PC-3 (cell line): ENCODE measurements around the gene KIT. TPM values are rescaled to one million over a fixed set of nuclear protein-coding genes. Genes with fewer than 3 reads are reported as not detected.

Experiments used
- ATAC-seq: fragments of 200-7000 bp; cut with Tn5 transposase; 2 replicates; pipeline ENCODE4 v1.9.1; 2020; ENCODE audit warnings: mild to moderate bottlenecking, moderate library complexity
- BruUV-seq: library from RNA; stranded (reverse); fragments of 400-500 nt; replicated peaks from 2 replicates; lab custom pipeline; 2021; lab: Mats Ljungman, UMichigan
- CTCF ChIA-PET: fragments of 300-600 bp; sonication (Branson Sonifier 250); formaldehyde crosslinking; loops from one replicate; lab custom pipeline; 2022; ENCODE audit warnings: antibody characterized with exemption; lab: Charles Lee
- POLR2A ChIA-PET: fragments of 300-600 bp; sonication (Branson Sonifier 250); formaldehyde crosslinking; loops from one replicate; lab custom pipeline; 2022; ENCODE audit warnings: antibody characterized with exemption; ENCODE audit not compliant: unreplicated experiment; lab: Charles Lee
- DNase-seq: peaks from one replicate; pipeline ENCODE4 v3.0.0-alpha.2; 2015
- H2AFZ ChIP-seq: fragments of 300-600 bp; sonication (generic); 2 replicates; pipeline ENCODE4 v1.6.0; 2016; ENCODE audit warnings: antibody characterized with exemption, low read length
- H3F3A ChIP-seq: fragments of 300-600 bp; sonication (generic); one replicate; pipeline ENCODE4 v1.6.0; 2017; ENCODE audit warnings: antibody characterized with exemption, low read length, control low read depth, mild to moderate bottlenecking; ENCODE audit not compliant: unreplicated experiment
- H3K27ac ChIP-seq: fragments of 300-600 bp; sonication (generic); 2 replicates; pipeline ENCODE4 v1.5.1; 2016; ENCODE audit warnings: mild to moderate bottlenecking, low read length
- H3K27me3 ChIP-seq: fragments of 300-600 bp; sonication (generic); 2 replicates; pipeline ENCODE4 v1.6.1; 2016; ENCODE audit warnings: low read length, mixed read lengths
- H3K36me3 ChIP-seq: fragments of 300-600 bp; sonication (generic); 2 replicates; pipeline ENCODE4 v1.6.1; 2016; ENCODE audit warnings: low read depth, mixed run types, low read length, mixed read lengths
- H3K4me1 ChIP-seq: fragments of 300-600 bp; sonication (generic); 2 replicates; pipeline ENCODE4 v1.5.1; 2016; ENCODE audit warnings: low read length; ENCODE audit not compliant: insufficient read depth
- H3K4me2 ChIP-seq: fragments of 300-600 bp; sonication (generic); 2 replicates; pipeline ENCODE4 v1.6.0; 2016; ENCODE audit warnings: low read length
- H3K4me3 ChIP-seq: fragments of 300-600 bp; sonication (generic); 2 replicates; pipeline ENCODE4 v1.5.1; 2016; ENCODE audit warnings: mild to moderate bottlenecking, low read length, mixed read lengths
- H3K79me2 ChIP-seq: fragments of 300-600 bp; sonication (generic); 2 replicates; pipeline ENCODE4 v1.6.1; 2017; ENCODE audit warnings: low read length, mixed read lengths
- H3K9ac ChIP-seq: fragments of 300-600 bp; sonication (generic); 2 replicates; pipeline ENCODE4 v1.6.0; 2016; ENCODE audit warnings: mild to moderate bottlenecking, low read length
- H3K9me2 ChIP-seq: fragments of 300-600 bp; sonication (generic); replicated peaks from 2 replicates; pipeline ENCODE4 v1.6.1; 2016; ENCODE audit warnings: mixed run types, low read length, mixed read lengths
- H3K9me3 ChIP-seq: fragments of 300-600 bp; sonication (generic); 2 replicates; pipeline ENCODE4 v1.6.1; 2016; ENCODE audit warnings: low read length, mixed read lengths
- H4K20me1 ChIP-seq: fragments of 300-600 bp; sonication (generic); 2 replicates; pipeline ENCODE4 v1.6.1; 2016; ENCODE audit warnings: low read length, mixed read lengths
- EZH2 ChIP-seq: fragments of 300-600 bp; sonication (generic); IDR thresholded peaks from one replicate; pipeline ENCODE4 v1.6.1; 2017; ENCODE audit warnings: antibody characterized with exemption, mild to moderate bottlenecking, low read length; ENCODE audit not compliant: unreplicated experiment
- EZH2phosphoT487 ChIP-seq: fragments of 300-600 bp; sonication (generic); IDR thresholded peaks from 2 replicates; pipeline ENCODE4 v1.6.1; 2018; ENCODE audit warnings: mild to moderate bottlenecking, antibody characterized with exemption, low read length, borderline replicate concordance
- intact Hi-C: fragments of 100-400 bp; cut with micrococcal nuclease; formaldehyde crosslinking; loops from 2 replicates; pipeline ENCODE4 v1.9.0; 2023
- total RNA-seq: library from RNA; depleted of rRNA; stranded (reverse); fragments of >200 nt; gene quantifications from 2 replicates; pipeline ENCODE4 v1.2.3, GENCODE V29; 2014
- TF ChIP-seq, protein P1 (sequence below): fragments of 300-600 bp; sonication (generic); conservative IDR thresholded peaks from 2 replicates; pipeline ENCODE4 v1.5.1; 2017; ENCODE audit warnings: antibody characterized with exemption, low read depth, mild to moderate bottlenecking, low read length

KIT gene
- total RNA-seq, 1 experiment from 2014 or later, result not detected

DNA sequence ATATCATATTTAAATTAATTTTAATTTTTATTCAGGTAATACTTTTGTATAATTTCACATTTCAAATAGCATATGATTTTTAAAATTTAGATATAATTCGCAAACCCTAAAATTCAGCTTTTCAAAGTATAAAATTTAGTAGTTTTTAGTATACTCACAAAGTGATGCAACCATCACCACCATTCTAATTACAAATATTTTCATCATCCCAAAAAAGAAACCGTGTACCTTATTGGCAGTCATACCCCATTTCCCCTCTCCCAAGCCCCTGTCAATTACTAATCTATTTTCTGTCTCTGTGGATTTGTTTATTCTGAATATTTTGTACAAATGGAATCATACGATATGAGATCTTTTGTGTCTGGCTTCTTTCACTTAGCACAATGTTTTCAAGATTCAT, 37.0 kb upstream of the KIT start:
- peaks cover 26% of the 10 kb centered on the region for H3K27me3 ChIP-seq
- POLR2A ChIA-PET, result no interaction called here
- CTCF ChIA-PET, result no interaction called here
- H4K20me1 ChIP-seq, result no peaks in the 10 kb centered on the region
- H3K9me3 ChIP-seq, result no peaks in the 10 kb centered on the region
- H3K4me3 ChIP-seq, result no peak overlapping the region
- no peaks in the 10 kb centered on the region for H3F3A ChIP-seq
- ATAC-seq, result no peak
- TF ChIP-seq, protein P1, sequence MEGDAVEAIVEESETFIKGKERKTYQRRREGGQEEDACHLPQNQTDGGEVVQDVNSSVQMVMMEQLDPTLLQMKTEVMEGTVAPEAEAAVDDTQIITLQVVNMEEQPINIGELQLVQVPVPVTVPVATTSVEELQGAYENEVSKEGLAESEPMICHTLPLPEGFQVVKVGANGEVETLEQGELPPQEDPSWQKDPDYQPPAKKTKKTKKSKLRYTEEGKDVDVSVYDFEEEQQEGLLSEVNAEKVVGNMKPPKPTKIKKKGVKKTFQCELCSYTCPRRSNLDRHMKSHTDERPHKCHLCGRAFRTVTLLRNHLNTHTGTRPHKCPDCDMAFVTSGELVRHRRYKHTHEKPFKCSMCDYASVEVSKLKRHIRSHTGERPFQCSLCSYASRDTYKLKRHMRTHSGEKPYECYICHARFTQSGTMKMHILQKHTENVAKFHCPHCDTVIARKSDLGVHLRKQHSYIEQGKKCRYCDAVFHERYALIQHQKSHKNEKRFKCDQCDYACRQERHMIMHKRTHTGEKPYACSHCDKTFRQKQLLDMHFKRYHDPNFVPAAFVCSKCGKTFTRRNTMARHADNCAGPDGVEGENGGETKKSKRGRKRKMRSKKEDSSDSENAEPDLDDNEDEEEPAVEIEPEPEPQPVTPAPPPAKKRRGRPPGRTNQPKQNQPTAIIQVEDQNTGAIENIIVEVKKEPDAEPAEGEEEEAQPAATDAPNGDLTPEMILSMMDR, result no peak
- no peak for TF ChIP-seq EZH2
- TF ChIP-seq EZH2phosphoT487, result no peak
- H3K4me2 ChIP-seq, result no peak overlapping the region
- H2AFZ ChIP-seq, result no peak overlapping the region
- no peaks in the 10 kb centered on the region for H3K79me2 ChIP-seq
- no peaks in the 10 kb centered on the region for H3K9me2 ChIP-seq
- DNase-seq, result no peak
- BruUV-seq, result no TSS peak
- no peaks in the 10 kb centered on the region for H3K4me1 ChIP-seq
- H3K9ac ChIP-seq, result no peak overlapping the region
- H3K36me3 ChIP-seq, result no peaks in the 10 kb centered on the region
- H3K27ac ChIP-seq, result no peak overlapping the region
- intact Hi-C loops, result no loop called here

DNA sequence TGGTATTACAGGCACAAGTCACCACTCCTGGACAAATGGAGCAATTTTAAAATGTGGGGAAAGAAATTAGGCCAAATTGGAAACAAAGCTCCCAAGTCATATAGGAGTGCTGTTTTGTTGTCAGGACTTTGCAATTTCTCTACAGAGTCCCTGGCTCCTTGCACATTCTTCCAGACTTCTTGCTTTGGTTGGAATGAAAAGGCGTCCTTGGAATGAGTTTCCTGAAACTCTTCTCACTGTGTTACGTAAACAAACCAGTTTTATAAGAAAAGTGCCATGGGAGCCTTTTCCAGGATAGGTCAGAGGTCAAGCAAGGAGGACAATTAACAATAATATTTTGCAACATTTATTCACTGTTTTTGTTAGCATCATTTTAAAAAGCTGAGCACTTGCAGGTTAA, 32.4 kb upstream of the KIT start:
- no peak for ATAC-seq
- DNase-seq, result no peak
- no peaks in the 10 kb centered on the region for H3F3A ChIP-seq
- no peaks in the 10 kb centered on the region for H3K4me1 ChIP-seq
- TF ChIP-seq, protein P1, result no peak
- TF ChIP-seq EZH2phosphoT487 (no peak), EZH2 (no peak)
- intact Hi-C loops, result no loop called here
- ChIA-PET POLR2A (no interaction called here), CTCF (no interaction called here)
- BruUV-seq, result no TSS peak
- no peak overlapping the region for H3K9ac ChIP-seq
- no peaks in the 10 kb centered on the region for H3K9me2 ChIP-seq
- no peak overlapping the region for H3K4me2 ChIP-seq
- H3K9me3 ChIP-seq, result no peaks in the 10 kb centered on the region
- no peak overlapping the region for H2AFZ ChIP-seq
- H3K36me3 ChIP-seq, result no peaks in the 10 kb centered on the region
- H4K20me1 ChIP-seq, result no peaks in the 10 kb centered on the region
- H3K27me3 ChIP-seq, result peaks cover 65% of the 10 kb centered on the region
- no peak overlapping the region for H3K27ac ChIP-seq
- H3K4me3 ChIP-seq, result no peak overlapping the region
- no peaks in the 10 kb centered on the region for H3K79me2 ChIP-seq

DNA sequence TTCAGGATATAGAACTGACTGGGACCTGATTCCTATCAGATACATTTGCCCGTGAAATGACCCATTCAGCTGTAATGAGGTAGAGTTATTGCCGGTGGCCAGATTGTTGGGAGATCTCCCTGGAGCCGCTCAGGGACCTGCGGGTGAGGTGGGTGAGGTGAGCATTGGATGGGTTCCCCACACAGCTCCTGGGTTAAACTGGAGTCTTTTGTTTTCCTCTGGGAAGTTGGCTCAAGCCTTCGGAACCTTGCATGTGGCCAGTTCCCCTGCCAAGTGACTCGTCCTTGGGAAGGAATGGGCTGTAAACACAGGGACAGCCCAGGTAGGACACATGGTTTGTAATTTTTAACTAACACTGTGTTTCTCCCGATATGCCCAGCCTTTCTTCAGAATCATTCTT, 31.6 kb upstream of the KIT start:
- ATAC-seq, result no peak

More for the DNA sequence above, 31.6 kb upstream of the KIT start:
- Histone ChIP-seq H3K4me2 (no peak overlapping the region), H3F3A (no peaks in the 10 kb centered on the region), H3K27me3 (peaks cover 72% of the 10 kb centered on the region), H2AFZ (no peak overlapping the region), H3K9ac (no peak overlapping the region), H3K79me2 (no peaks in the 10 kb centered on the region), H3K4me3 (no peak overlapping the region), H3K9me2 (no peaks in the 10 kb centered on the region), H3K4me1 (no peaks in the 10 kb centered on the region), H4K20me1 (no peaks in the 10 kb centered on the region), H3K36me3 (no peaks in the 10 kb centered on the region), H3K9me3 (no peaks in the 10 kb centered on the region), H3K27ac (no peak overlapping the region)
- BruUV-seq, result no TSS peak
- no peak for DNase-seq
- TF ChIP-seq EZH2, result peak; percentile 6
- TF ChIP-seq, protein P1, result no peak
- no peak for TF ChIP-seq EZH2phosphoT487
- ChIA-PET POLR2A (no interaction called here), CTCF (no interaction called here)
- intact Hi-C loops, result no loop called here
